ENCODE data around the gene PPP2R5E. TPM values are rescaled to one million over a fixed set of nuclear protein-coding genes. Genes with fewer than 3 reads are reported as not detected.

The PPP2R5E gene
- total RNA-seq, 1 donor from 2014 or later: 55.3 TPM

GRCh38 chr14:63504648-63505047 is 38.5 kb downstream of the PPP2R5E start:
- H3K4me3 Mint-ChIP-seq (ENCODE audit: low read depth): no peak overlapping the region
- no peak for DNase-seq (ENCODE audit: low spot score, unreplicated experiment)
- TF ChIP-seq CTCF (IDR thresholded peaks at IDR 0.05; ENCODE audit: unreplicated experiment): no peak
- no peaks in the 10 kb centered on the region for H3K27me3 Mint-ChIP-seq
- no peak overlapping the region for H3K27ac Mint-ChIP-seq
- no peaks in the 10 kb centered on the region for H3K9me3 Mint-ChIP-seq (ENCODE audit: low read depth)
- H3K4me1 Mint-ChIP-seq (ENCODE audit: low read depth): peaks cover 11% of the 10 kb centered on the region
- peaks cover 5% of the 10 kb centered on the region for H3K36me3 Mint-ChIP-seq (ENCODE audit: insufficient read depth)

GRCh38 chr14:63501429-63501828 is 41.7 kb downstream of the PPP2R5E start:
- no peak overlapping the region for H3K4me3 Mint-ChIP-seq (ENCODE audit: low read depth)
- H3K27me3 Mint-ChIP-seq: no peaks in the 10 kb centered on the region
- TF ChIP-seq CTCF (IDR thresholded peaks at IDR 0.05; ENCODE audit: unreplicated experiment): no peak

DNA sequence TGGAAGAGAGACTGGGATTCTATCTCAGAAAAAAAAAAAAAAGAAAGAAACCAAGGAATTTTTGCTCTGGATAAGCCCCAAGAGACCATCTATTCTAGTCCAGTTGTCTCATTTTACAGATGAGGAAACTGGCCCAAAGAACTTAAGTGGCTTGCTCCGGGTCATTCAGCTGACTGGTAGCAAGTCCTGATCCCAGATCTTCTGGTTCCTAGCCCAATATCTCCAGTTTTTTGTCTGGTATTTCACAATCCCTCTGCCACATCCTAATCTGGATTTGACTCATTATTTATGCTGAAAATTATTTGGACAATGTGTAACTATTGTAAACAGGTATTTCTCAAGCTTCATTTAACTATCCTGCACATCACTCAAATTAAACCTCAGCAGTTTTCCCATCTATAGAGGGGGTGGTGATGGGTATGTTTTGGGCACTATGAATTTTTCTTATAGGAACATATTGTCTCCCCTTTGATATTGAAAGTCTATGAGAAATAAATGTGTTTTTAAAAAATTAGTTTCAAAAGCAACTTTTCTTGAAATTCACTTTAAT is 43.4 kb downstream of the PPP2R5E start:
- Mint-ChIP-seq H3K36me3 (ENCODE audit: insufficient read depth) (peaks cover 1% of the 10 kb centered on the region), H3K4me1 (ENCODE audit: low read depth) (peaks cover 12% of the 10 kb centered on the region), H3K27ac (no peak overlapping the region), H3K27me3 (no peaks in the 10 kb centered on the region), H3K9me3 (ENCODE audit: low read depth) (no peaks in the 10 kb centered on the region), H3K4me3 (ENCODE audit: low read depth) (no peak overlapping the region)
- TF ChIP-seq CTCF (IDR thresholded peaks at IDR 0.05; ENCODE audit: unreplicated experiment): no peak
- no peak for DNase-seq (ENCODE audit: low spot score, unreplicated experiment)

More at GRCh38 chr14:63501429-63501828, 41.7 kb downstream of the PPP2R5E start:
- Mint-ChIP-seq H3K9me3 (ENCODE audit: low read depth) (no peaks in the 10 kb centered on the region), H3K36me3 (ENCODE audit: insufficient read depth) (peaks cover 4% of the 10 kb centered on the region), H3K27ac (no peak overlapping the region), H3K4me1 (ENCODE audit: low read depth) (peaks cover 14% of the 10 kb centered on the region)
- DNase-seq (ENCODE audit: low spot score, unreplicated experiment): no peak

- peaks cover 1% of the 10 kb centered on the region for H3K36me3 Mint-ChIP-seq (ENCODE audit: insufficient read depth)
- H3K27ac Mint-ChIP-seq: no peak overlapping the region
- no peak for TF ChIP-seq CTCF (IDR thresholded peaks at IDR 0.05; ENCODE audit: unreplicated experiment)
- H3K27me3 Mint-ChIP-seq: no peaks in the 10 kb centered on the region
- H3K9me3 Mint-ChIP-seq (ENCODE audit: low read depth): no peaks in the 10 kb centered on the region
- H3K4me3 Mint-ChIP-seq (ENCODE audit: low read depth): no peak overlapping the region
- no peak for DNase-seq (ENCODE audit: low spot score, unreplicated experiment)
- H3K4me1 Mint-ChIP-seq (ENCODE audit: low read depth): peaks cover 18% of the 10 kb centered on the region
Measured at GRCh38 chr14:63496837-63497400, 46.3 kb downstream of the PPP2R5E start.

DNA sequence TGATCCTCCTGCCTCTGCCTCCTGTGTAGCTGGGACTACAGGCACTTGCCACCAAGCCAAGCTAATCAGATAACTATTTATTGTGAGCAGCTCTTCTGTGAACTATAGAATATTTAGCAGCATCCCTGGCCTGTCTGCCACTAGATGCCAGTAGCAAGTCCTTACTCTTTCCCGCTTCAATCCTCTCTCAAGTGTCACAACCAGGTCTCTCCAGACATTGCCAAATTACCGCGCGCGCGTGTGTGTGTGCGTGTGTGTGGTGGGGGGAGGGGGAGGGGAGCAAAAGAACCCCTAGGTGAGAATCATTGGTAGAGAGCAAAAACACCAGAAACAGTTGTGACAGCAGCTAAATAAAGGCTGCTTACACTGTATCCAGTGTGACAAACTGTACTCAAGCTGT is 49.9 kb downstream of the PPP2R5E start:
- Mint-ChIP-seq H3K27me3 (no peaks in the 10 kb centered on the region), H3K4me3 (ENCODE audit: low read depth) (no peak overlapping the region), H3K36me3 (ENCODE audit: insufficient read depth) (peaks cover 4% of the 10 kb centered on the region), H3K27ac (no peak overlapping the region), H3K4me1 (ENCODE audit: low read depth) (peaks cover 24% of the 10 kb centered on the region), H3K9me3 (ENCODE audit: low read depth) (no peaks in the 10 kb centered on the region)
- TF ChIP-seq CTCF (IDR thresholded peaks at IDR 0.05; ENCODE audit: unreplicated experiment): no peak
- no peak for DNase-seq (ENCODE audit: low spot score, unreplicated experiment)

Measured in progenitor cell of endocrine pancreas (in vitro differentiated cells).